ENCODE measurements around the gene WIPF1. TPM values are rescaled to one million over a fixed set of nuclear protein-coding genes. Genes with fewer than 3 reads are reported as not detected.

WIPF1 gene
- total RNA-seq, 1 experiment from 2014 or later, result 6.4 TPM

DNA sequence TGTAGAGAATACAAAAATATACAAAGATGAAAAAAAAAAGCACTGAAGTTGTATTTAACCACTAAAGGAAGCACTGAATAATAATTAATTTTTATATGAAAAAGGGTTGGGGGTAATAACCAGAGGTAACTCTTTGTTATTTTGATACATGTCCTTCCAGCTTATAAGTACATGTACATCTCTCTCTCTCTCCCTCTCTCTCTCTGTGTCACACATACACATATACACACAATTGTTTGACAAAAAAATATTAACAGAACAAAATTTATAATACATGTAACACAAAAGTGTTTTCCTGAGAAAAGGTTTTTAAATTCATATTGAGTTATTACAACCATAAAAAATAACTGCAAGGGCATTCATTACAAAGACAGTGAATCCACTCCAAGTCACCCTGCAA is 4.6 kb downstream of the WIPF1 start:
- no peak for TF ChIP-seq FOXP1 (CRISPR knock-in tag; IDR thresholded peaks at IDR 0.05; ENCODE audit: borderline replicate concordance)
- Mint-ChIP-seq H3K27ac (no peak overlapping the region), H3K4me3 (no peak overlapping the region), H3K36me3 (no peaks in the 10 kb centered on the region), H3K4me1 (peaks cover 11% of the 10 kb centered on the region), H3K9me3 (no peaks in the 10 kb centered on the region), H3K27me3 (ENCODE audit: low read depth) (no peaks in the 10 kb centered on the region)
- DNase-seq (ENCODE audit: low spot score), result no peak
- CTCF ChIA-PET, result interaction anchor here (1.1 to 2.7 kb wide), 3 partner anchors 10 to 130 kb away, joined by 4 to 14 read pairs (median 5); no protein-coding TSS in a partner anchor
- POLR2A ChIA-PET, result no interaction called here
- no peak for ATAC-seq

DNA sequence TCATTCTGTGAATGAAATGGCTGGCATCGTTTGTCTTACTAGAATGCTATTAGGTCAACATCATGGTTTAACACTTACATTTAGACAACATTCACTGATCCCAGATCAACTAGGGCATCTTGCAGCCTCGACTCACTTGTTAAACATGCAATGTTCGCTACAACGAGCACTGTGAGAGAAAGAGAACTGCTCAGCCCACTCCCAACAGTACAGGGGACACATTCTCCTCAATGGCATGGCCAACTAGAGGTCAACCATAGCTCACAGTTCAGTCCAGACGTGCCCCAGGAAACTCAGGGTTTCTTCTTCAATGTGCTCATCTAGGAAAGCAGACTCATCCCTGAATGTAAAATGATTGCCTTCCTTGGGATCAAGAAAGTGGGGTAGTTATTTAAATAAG is 5.9 kb downstream of the WIPF1 start:
- ChIA-PET CTCF (interaction anchor here (0.6 to 2.1 kb wide), 2 partner anchors 11 to 12 kb away, joined by 3 to 6 read pairs; no protein-coding TSS in a partner anchor), POLR2A (no interaction called here)
- TF ChIP-seq NR1H2 (CRISPR knock-in tag; IDR thresholded peaks at IDR 0.05) (no peak), TP53 (CRISPR knock-in tag; IDR thresholded peaks at IDR 0.05) (no peak), ZNF423 (CRISPR knock-in tag; IDR thresholded peaks at IDR 0.05) (no peak), ZNF317 (CRISPR knock-in tag; IDR thresholded peaks at IDR 0.05; ENCODE audit: borderline replicate concordance, low read depth) (no peak), NFYB (CRISPR knock-in tag; conservative IDR thresholded peaks at IDR 0.05; ENCODE audit: low read depth) (no peak), SP1 (CRISPR knock-in tag; conservative IDR thresholded peaks at IDR 0.05) (no peak), TCF7 (CRISPR knock-in tag; IDR thresholded peaks at IDR 0.05; ENCODE audit: low read depth) (no peak), FOXP1 (CRISPR knock-in tag; IDR thresholded peaks at IDR 0.05; ENCODE audit: borderline replicate concordance) (no peak), ZBTB21 (CRISPR knock-in tag; IDR thresholded peaks at IDR 0.05; ENCODE audit: borderline replicate concordance) (no peak)
- TF ChIP-seq, protein P1, sequence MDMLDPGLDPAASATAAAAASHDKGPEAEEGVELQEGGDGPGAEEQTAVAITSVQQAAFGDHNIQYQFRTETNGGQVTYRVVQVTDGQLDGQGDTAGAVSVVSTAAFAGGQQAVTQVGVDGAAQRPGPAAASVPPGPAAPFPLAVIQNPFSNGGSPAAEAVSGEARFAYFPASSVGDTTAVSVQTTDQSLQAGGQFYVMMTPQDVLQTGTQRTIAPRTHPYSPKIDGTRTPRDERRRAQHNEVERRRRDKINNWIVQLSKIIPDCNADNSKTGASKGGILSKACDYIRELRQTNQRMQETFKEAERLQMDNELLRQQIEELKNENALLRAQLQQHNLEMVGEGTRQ (CRISPR knock-in tag; IDR thresholded peaks at IDR 0.05), result no peak
- TF ChIP-seq, protein P2, sequence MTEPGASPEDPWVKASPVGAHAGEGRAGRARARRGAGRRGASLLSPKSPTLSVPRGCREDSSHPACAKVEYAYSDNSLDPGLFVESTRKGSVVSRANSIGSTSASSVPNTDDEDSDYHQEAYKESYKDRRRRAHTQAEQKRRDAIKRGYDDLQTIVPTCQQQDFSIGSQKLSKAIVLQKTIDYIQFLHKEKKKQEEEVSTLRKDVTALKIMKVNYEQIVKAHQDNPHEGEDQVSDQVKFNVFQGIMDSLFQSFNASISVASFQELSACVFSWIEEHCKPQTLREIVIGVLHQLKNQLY (CRISPR knock-in tag; IDR thresholded peaks at IDR 0.05), result no peak
- TF ChIP-seq, protein P3, sequence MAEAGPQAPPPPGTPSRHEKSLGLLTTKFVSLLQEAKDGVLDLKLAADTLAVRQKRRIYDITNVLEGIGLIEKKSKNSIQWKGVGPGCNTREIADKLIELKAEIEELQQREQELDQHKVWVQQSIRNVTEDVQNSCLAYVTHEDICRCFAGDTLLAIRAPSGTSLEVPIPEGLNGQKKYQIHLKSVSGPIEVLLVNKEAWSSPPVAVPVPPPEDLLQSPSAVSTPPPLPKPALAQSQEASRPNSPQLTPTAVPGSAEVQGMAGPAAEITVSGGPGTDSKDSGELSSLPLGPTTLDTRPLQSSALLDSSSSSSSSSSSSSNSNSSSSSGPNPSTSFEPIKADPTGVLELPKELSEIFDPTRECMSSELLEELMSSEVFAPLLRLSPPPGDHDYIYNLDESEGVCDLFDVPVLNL (CRISPR knock-in tag; IDR thresholded peaks at IDR 0.05; ENCODE audit: borderline replicate concordance, low read depth), result no peak
- TF ChIP-seq, protein P4, sequence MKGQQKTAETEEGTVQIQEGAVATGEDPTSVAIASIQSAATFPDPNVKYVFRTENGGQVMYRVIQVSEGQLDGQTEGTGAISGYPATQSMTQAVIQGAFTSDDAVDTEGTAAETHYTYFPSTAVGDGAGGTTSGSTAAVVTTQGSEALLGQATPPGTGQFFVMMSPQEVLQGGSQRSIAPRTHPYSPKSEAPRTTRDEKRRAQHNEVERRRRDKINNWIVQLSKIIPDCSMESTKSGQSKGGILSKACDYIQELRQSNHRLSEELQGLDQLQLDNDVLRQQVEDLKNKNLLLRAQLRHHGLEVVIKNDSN (CRISPR knock-in tag; IDR thresholded peaks at IDR 0.05), result no peak
- TF ChIP-seq, protein P5, sequence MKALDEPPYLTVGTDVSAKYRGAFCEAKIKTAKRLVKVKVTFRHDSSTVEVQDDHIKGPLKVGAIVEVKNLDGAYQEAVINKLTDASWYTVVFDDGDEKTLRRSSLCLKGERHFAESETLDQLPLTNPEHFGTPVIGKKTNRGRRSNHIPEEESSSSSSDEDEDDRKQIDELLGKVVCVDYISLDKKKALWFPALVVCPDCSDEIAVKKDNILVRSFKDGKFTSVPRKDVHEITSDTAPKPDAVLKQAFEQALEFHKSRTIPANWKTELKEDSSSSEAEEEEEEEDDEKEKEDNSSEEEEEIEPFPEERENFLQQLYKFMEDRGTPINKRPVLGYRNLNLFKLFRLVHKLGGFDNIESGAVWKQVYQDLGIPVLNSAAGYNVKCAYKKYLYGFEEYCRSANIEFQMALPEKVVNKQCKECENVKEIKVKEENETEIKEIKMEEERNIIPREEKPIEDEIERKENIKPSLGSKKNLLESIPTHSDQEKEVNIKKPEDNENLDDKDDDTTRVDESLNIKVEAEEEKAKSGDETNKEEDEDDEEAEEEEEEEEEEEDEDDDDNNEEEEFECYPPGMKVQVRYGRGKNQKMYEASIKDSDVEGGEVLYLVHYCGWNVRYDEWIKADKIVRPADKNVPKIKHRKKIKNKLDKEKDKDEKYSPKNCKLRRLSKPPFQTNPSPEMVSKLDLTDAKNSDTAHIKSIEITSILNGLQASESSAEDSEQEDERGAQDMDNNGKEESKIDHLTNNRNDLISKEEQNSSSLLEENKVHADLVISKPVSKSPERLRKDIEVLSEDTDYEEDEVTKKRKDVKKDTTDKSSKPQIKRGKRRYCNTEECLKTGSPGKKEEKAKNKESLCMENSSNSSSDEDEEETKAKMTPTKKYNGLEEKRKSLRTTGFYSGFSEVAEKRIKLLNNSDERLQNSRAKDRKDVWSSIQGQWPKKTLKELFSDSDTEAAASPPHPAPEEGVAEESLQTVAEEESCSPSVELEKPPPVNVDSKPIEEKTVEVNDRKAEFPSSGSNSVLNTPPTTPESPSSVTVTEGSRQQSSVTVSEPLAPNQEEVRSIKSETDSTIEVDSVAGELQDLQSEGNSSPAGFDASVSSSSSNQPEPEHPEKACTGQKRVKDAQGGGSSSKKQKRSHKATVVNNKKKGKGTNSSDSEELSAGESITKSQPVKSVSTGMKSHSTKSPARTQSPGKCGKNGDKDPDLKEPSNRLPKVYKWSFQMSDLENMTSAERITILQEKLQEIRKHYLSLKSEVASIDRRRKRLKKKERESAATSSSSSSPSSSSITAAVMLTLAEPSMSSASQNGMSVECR (CRISPR knock-in tag; IDR thresholded peaks at IDR 0.05; ENCODE audit: borderline replicate concordance), result no peak
- TF ChIP-seq, protein P6, sequence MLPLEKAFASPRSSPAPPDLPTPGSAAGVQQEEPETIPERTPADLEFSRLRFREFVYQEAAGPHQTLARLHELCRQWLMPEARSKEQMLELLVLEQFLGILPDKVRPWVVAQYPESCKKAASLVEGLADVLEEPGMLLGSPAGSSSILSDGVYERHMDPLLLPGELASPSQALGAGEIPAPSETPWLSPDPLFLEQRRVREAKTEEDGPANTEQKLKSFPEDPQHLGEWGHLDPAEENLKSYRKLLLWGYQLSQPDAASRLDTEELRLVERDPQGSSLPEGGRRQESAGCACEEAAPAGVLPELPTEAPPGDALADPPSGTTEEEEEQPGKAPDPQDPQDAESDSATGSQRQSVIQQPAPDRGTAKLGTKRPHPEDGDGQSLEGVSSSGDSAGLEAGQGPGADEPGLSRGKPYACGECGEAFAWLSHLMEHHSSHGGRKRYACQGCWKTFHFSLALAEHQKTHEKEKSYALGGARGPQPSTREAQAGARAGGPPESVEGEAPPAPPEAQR (CRISPR knock-in tag; IDR thresholded peaks at IDR 0.05), result no peak
- TF ChIP-seq, protein P7, sequence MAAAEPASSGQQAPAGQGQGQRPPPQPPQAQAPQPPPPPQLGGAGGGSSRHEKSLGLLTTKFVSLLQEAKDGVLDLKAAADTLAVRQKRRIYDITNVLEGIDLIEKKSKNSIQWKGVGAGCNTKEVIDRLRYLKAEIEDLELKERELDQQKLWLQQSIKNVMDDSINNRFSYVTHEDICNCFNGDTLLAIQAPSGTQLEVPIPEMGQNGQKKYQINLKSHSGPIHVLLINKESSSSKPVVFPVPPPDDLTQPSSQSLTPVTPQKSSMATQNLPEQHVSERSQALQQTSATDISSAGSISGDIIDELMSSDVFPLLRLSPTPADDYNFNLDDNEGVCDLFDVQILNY (CRISPR knock-in tag; IDR thresholded peaks at IDR 0.05), result no peak
- TF ChIP-seq, protein P8, sequence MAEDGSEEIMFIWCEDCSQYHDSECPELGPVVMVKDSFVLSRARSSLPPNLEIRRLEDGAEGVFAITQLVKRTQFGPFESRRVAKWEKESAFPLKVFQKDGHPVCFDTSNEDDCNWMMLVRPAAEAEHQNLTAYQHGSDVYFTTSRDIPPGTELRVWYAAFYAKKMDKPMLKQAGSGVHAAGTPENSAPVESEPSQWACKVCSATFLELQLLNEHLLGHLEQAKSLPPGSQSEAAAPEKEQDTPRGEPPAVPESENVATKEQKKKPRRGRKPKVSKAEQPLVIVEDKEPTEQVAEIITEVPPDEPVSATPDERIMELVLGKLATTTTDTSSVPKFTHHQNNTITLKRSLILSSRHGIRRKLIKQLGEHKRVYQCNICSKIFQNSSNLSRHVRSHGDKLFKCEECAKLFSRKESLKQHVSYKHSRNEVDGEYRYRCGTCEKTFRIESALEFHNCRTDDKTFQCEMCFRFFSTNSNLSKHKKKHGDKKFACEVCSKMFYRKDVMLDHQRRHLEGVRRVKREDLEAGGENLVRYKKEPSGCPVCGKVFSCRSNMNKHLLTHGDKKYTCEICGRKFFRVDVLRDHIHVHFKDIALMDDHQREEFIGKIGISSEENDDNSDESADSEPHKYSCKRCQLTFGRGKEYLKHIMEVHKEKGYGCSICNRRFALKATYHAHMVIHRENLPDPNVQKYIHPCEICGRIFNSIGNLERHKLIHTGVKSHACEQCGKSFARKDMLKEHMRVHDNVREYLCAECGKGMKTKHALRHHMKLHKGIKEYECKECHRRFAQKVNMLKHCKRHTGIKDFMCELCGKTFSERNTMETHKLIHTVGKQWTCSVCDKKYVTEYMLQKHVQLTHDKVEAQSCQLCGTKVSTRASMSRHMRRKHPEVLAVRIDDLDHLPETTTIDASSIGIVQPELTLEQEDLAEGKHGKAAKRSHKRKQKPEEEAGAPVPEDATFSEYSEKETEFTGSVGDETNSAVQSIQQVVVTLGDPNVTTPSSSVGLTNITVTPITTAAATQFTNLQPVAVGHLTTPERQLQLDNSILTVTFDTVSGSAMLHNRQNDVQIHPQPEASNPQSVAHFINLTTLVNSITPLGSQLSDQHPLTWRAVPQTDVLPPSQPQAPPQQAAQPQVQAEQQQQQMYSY (CRISPR knock-in tag; IDR thresholded peaks at IDR 0.05), result no peak
- TF ChIP-seq, protein P9, sequence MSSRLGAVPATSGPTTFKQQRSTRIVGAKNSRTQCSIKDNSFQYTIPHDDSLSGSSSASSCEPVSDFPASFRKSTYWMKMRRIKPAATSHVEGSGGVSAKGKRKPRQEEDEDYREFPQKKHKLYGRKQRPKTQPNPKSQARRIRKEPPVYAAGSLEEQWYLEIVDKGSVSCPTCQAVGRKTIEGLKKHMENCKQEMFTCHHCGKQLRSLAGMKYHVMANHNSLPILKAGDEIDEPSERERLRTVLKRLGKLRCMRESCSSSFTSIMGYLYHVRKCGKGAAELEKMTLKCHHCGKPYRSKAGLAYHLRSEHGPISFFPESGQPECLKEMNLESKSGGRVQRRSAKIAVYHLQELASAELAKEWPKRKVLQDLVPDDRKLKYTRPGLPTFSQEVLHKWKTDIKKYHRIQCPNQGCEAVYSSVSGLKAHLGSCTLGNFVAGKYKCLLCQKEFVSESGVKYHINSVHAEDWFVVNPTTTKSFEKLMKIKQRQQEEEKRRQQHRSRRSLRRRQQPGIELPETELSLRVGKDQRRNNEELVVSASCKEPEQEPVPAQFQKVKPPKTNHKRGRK (CRISPR knock-in tag; IDR thresholded peaks at IDR 0.05; ENCODE audit: borderline replicate concordance), result no peak
- DNase-seq (ENCODE audit: low spot score), result no peak
- Mint-ChIP-seq H3K36me3 (no peaks in the 10 kb centered on the region), H3K27ac (no peak overlapping the region), H3K9me3 (no peaks in the 10 kb centered on the region), H3K27me3 (ENCODE audit: low read depth) (no peaks in the 10 kb centered on the region), H3K4me1 (peaks cover 11% of the 10 kb centered on the region), H3K4me3 (no peak overlapping the region)
- no peak for ATAC-seq

Measured in WTC11 (cell line).